ENCODE data around the gene DDX18.
"Not testable (repeated sequence)": the region's sequence is repeated elsewhere in the genome, so short reads cannot be mapped to it uniquely, and the experiment has no call there.

The DDX18 gene

DNA sequence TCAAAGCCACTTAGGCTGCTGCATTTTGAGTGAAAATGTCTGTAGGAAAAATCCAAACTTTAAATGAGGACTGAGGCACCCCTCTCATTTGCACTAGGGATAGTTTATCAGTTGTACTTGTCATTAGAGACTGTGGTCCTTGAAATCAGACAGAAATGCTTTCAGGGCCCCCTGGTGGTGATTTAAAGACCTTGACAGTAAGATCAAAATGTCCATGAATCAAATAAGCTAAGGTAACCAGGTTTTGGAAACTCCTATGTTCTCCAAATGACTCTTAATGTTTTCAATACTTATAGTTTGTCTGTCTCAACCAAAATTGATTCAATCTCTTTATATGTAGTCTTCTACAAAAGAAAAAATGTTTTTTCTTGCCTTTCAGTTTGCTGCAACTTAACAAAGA is 28.8 kb upstream of the DDX18 start:
- Histone ChIP-seq H3K4me3 (no peak overlapping the region), H3K27ac (no peak overlapping the region)
- no peak for DNase-seq (ENCODE audit: low spot score)
- TF ChIP-seq, protein P1, sequence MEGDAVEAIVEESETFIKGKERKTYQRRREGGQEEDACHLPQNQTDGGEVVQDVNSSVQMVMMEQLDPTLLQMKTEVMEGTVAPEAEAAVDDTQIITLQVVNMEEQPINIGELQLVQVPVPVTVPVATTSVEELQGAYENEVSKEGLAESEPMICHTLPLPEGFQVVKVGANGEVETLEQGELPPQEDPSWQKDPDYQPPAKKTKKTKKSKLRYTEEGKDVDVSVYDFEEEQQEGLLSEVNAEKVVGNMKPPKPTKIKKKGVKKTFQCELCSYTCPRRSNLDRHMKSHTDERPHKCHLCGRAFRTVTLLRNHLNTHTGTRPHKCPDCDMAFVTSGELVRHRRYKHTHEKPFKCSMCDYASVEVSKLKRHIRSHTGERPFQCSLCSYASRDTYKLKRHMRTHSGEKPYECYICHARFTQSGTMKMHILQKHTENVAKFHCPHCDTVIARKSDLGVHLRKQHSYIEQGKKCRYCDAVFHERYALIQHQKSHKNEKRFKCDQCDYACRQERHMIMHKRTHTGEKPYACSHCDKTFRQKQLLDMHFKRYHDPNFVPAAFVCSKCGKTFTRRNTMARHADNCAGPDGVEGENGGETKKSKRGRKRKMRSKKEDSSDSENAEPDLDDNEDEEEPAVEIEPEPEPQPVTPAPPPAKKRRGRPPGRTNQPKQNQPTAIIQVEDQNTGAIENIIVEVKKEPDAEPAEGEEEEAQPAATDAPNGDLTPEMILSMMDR (IDR thresholded peaks at IDR 0.05): no peak

DNA sequence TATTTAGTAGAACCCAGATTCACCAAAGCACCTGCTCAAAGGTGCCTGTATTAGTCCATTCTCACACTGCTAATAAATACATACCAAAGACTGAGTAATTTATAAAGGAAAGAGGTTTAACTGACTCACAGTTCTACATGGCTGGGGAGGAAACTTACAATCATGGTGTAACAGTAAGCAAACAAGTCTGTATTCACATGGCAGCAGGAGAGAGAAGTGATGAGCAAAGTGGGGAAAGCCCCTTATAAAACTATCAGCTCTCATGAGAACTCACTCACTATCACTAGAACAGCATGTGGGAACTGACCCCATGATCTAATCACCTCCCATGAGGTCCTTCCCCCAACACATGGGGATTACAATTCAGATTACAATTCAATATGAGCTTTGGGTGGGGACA is 28.0 kb upstream of the DDX18 start:
- no peak overlapping the region for H3K4me3 ChIP-seq
- TF ChIP-seq, protein P1 (IDR thresholded peaks at IDR 0.05): no peak
- H3K27ac ChIP-seq: no peak overlapping the region
- DNase-seq (ENCODE audit: low spot score): no peak

DNA sequence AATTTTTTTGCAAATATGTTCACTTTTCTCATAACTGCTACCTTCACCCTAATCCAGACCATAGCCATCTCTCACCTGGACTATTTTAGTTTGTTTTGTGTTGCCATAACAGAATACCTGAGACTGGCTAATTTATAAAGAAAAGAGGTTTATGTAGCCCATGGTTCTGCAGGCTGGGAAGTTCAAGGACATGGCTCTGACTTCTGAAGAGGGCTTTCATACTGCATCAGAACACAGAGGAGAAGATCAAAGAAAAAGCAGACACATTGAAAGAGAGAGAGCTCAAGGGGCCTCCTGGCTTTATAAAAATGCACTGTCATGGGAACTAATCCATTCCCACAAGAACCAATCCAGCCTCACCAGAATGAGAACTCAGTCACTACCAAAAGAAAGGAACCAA is 25.0 kb upstream of the DDX18 start:
- no peak overlapping the region for H3K27ac ChIP-seq
- TF ChIP-seq, protein P1 (IDR thresholded peaks at IDR 0.05): no peak
- no peak overlapping the region for H3K4me3 ChIP-seq
- DNase-seq (ENCODE audit: low spot score): no peak

DNA sequence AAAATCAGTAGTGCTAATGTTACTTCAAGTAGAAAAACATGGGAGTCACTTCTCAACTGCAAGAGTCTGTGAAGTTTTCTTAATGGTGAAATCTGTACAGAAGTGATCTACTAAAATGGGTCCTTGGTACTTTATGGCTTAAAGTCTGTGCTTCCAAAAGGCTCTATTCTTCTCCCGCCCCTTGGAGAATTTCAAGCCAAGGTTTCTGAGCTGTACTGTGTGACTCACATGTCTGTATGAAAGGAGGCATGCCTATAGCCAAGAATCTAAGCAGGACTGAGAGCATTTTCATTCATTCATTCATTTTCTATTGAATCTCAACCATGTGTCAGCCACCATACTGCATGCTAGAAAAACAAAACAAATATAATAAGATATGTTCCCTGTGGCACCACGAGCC is 19.8 kb upstream of the DDX18 start:
- Histone ChIP-seq H3K27ac (no peak overlapping the region), H3K4me3 (no peak overlapping the region)
- TF ChIP-seq, protein P1 (IDR thresholded peaks at IDR 0.05): no peak
- DNase-seq (ENCODE audit: low spot score): no peak

DNA sequence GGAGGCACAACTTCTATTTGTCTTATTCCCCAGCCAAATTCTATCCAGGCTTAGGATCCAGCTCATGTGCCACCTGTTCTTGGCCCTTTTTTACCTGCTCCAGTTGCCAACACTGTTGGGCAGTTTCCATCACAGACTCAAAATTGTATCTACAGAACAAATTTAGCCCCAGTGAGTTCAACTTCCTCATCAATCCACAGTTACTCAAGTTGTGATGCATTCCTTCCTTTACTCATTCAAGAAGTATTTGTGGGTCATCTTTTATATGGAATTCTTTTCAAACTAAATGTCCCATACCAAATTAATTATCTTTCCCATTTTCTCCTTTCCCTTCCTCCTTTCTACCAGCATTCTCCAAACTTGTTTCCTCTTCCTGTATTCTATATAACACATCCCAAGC is 12.7 kb upstream of the DDX18 start:
- no peak overlapping the region for H3K4me3 ChIP-seq
- DNase-seq (ENCODE audit: low spot score): no peak
- H3K27ac ChIP-seq: no peak overlapping the region
- TF ChIP-seq, protein P1 (IDR thresholded peaks at IDR 0.05): no peak

DNA sequence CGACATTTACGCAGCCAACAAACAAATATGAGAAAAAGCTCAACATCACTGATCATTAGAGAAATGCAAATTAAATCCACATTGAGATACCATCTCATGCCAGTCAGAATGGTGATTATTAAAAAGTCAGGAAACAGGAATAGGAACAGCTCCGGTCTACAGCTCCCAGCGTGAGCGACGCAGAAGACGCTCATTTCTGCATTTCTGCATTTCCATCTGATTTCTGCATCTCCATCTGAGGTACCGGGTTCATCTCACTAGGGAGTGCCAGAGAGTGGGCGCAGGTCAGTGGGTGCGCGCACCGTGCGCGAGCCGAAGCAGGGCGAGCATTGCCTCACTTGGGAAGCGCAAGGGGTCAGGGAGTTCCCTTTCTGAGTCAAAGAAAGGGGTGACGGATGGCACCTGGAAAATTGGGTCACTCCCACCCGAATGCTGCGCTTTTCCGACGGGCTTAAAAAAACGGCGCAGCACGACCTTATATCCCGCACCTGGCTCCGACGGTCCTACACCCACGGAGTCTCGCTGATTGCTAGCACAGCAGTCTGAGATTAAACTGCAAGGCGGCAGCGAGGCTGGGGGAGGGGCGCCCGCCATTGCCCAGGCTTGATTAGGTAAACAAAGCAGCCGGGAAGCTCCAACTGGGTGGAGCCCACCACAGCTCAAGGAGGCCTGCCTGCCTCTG is 10.7 kb upstream of the DDX18 start:
- not testable (repeated sequence) for H3K27ac ChIP-seq; H3K4me3 ChIP-seq; DNase-seq (ENCODE audit: low spot score)

DNA sequence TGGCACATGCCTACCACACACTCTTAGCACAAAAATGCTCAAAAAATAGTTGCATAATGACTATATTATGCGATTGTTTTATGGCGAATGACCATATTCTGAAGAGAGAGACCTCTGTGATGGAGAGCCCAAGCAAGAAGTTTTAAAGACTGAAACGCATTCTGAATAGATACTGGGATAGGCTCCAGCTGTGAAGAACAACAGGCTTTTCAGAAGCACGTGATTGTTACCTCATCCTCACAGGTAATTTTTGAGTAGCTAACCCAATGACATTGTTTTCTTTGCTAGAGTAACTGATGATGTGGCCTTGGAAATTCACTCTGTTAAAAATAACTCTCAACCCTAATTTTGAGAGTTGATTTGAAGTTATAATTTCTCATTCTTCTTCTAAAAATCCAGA is 2.0 kb upstream of the DDX18 start:
- H3K27ac ChIP-seq: no peak overlapping the region
- TF ChIP-seq, protein P1 (IDR thresholded peaks at IDR 0.05): no peak

More for the DNA sequence above, 2.0 kb upstream of the DDX18 start:
- no peak for DNase-seq (ENCODE audit: low spot score)
- H3K4me3 ChIP-seq: no peak overlapping the region

Measured in coronary artery (tissue), 2 donors.